ENCODE results near the gene DNAH7.

Gene DNAH7

GRCh38 chr2:195857132-195857531, 211.5 kb downstream of the DNAH7 start:
- no peak for DNase-seq

GRCh38 chr2:195850764-195851163, 217.9 kb downstream of the DNAH7 start:
- no peak for DNase-seq

- no peak for DNase-seq
Observed at GRCh38 chr2:195848119-195848899, 220.3 kb downstream of the DNAH7 start.

GRCh38 chr2:195842932-195843331, 225.7 kb downstream of the DNAH7 start:
- DNase-seq: no peak

- DNase-seq: no peak
Observed at GRCh38 chr2:195838002-195838401, 230.6 kb downstream of the DNAH7 start.

- no peak for DNase-seq
Observed at GRCh38 chr2:195836002-195836401, 232.6 kb downstream of the DNAH7 start.

- no peak for DNase-seq
Observed at GRCh38 chr2:195834836-195835235, 233.8 kb downstream of the DNAH7 start.

GRCh38 chr2:195830968-195831950, 237.4 kb downstream of the DNAH7 start:
- no peak for DNase-seq

GRCh38 chr2:195824478-195824877, 244.2 kb downstream of the DNAH7 start:
- no peak for DNase-seq

- DNase-seq: no peak
Observed at GRCh38 chr2:195823206-195823605, 245.4 kb downstream of the DNAH7 start.

GRCh38 chr2:195821566-195821932, 247.1 kb downstream of the DNAH7 start:
- no peak for DNase-seq

- DNase-seq: no peak
Observed at GRCh38 chr2:195820867-195821565, 247.6 kb downstream of the DNAH7 start.

GRCh38 chr2:195820373-195820772, 248.3 kb downstream of the DNAH7 start:
- DNase-seq: no peak

- no peak for DNase-seq
Observed at GRCh38 chr2:195819276-195819675, 249.4 kb downstream of the DNAH7 start.

GRCh38 chr2:195818526-195818925, 250.1 kb downstream of the DNAH7 start:
- no peak for DNase-seq

GRCh38 chr2:195818106-195818505, 250.5 kb downstream of the DNAH7 start:
- DNase-seq: no peak

- DNase-seq: no peak
Observed at GRCh38 chr2:195815083-195815482, 253.6 kb downstream of the DNAH7 start.

GRCh38 chr2:195813421-195813820, 255.2 kb downstream of the DNAH7 start:
- no peak for DNase-seq

- no peak for DNase-seq
Observed at GRCh38 chr2:195810340-195811098, 258.1 kb downstream of the DNAH7 start.

- DNase-seq: no peak
Observed at GRCh38 chr2:195808189-195808588, 260.4 kb downstream of the DNAH7 start.

- no peak for DNase-seq
Observed at GRCh38 chr2:195805283-195805976, 263.2 kb downstream of the DNAH7 start.

- no peak for DNase-seq
Observed at GRCh38 chr2:195795879-195796278, 272.8 kb downstream of the DNAH7 start.

All from activated CD4-positive, alpha-beta T cell treated with anti-CD3 and anti-CD28 coated beads, Interleukin-2, Interleukin-6, amounts not matched to agents 100 ng/mL and 50 ng/mL, durations not matched to agents 16 hours and 8 hours (primary cell).